WI38 (cell line): ENCODE data around the gene SELENOW.
"Not testable (repeated sequence)": the region's sequence is repeated elsewhere in the genome, so short reads cannot be mapped to it uniquely, and the experiment has no call there.

Source experiments
- H3K4me3 ChIP-seq: 2 replicates; pipeline ENCODE4 v1.5.1; 2011; ENCODE audit warnings: low read depth, mild to moderate bottlenecking, control low read depth, low read length
- TF ChIP-seq, protein P1 (sequence below): IDR thresholded peaks from 2 replicates; pipeline ENCODE4 v1.5.1; 2012; ENCODE audit warnings: low read depth, mild to moderate bottlenecking, control low read depth, low read length

Gene SELENOW

DNA sequence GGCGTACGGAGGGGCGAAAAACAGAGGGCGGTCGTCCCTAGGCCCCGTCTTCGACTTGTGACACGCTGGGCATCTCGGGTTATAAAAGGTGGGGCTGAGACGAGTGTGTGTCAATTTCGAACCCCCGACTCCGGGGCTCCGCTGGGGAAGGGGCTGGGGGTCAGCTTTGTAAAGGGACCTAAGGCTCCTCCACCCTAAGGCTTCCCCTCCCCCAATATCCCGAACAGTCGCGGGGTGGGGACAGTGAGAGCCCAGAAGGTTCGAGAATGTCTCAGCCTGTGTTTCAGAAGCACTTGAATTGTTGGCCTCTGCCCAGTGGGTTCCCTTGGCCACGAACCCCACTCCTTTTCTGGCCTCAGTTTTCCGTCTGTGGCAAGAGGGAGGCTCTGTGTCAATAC lies 450 bp downstream of the SELENOW start:
- H3K4me3 ChIP-seq, result peak overlapping the region; percentile 95
- TF ChIP-seq, protein P1, sequence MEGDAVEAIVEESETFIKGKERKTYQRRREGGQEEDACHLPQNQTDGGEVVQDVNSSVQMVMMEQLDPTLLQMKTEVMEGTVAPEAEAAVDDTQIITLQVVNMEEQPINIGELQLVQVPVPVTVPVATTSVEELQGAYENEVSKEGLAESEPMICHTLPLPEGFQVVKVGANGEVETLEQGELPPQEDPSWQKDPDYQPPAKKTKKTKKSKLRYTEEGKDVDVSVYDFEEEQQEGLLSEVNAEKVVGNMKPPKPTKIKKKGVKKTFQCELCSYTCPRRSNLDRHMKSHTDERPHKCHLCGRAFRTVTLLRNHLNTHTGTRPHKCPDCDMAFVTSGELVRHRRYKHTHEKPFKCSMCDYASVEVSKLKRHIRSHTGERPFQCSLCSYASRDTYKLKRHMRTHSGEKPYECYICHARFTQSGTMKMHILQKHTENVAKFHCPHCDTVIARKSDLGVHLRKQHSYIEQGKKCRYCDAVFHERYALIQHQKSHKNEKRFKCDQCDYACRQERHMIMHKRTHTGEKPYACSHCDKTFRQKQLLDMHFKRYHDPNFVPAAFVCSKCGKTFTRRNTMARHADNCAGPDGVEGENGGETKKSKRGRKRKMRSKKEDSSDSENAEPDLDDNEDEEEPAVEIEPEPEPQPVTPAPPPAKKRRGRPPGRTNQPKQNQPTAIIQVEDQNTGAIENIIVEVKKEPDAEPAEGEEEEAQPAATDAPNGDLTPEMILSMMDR, result no peak

DNA sequence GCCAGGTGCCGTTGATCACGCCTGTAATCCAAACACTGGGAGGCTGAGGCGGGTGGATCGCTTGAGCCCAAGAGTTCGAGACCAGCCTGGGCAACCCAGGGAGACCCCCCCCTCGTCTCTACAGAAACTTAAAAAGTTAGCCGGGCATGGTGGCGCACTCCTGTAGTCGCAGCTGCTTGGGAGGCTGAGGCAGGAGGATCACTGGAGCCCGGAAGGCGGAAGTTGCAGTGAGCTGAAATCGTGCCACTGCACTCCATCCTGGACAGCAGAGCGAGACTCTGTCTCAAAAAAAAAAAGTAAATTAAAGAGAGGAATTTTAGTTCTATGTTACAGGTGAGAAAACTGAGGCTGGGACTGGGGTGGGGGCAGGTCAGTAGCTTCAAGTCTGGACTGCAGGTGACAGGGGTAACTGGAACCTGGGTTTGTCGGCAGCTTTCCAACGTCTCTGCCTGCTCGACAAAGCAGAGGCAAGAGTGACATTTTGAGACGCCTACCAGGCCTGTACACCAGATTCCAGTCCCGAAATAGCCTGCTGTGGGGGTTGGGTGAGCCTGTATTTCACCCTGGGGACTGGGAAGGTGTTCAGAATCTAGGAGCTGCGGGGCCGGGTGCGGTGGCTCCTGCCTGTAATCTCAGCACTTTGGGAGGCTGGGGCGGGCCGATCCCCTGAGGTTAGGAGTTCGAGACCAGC lies 1.2 kb downstream of the SELENOW start:
- TF ChIP-seq, protein P1, result no peak
- peak overlapping the region; percentile 95 for H3K4me3 ChIP-seq

DNA sequence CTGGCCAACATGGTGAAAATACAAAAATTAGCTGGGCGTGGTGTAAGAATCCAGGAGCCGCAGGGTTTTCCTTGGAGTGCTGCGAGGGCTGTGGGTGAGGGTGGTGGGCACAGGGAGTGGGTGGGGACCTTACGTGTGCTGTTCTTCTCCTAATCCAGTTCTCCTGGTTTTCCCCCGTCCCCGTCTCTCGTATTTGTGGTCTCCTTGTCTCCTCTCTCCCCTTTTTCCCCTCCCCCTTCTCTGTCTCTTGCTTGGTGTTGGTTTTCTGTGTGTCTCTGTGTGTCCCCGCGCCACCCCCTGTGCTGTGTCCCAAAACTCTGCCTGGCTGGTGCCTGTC lies 1.7 kb downstream of the SELENOW start:
- TF ChIP-seq, protein P1, result no peak
- H3K4me3 ChIP-seq, result no peak overlapping the region

DNA sequence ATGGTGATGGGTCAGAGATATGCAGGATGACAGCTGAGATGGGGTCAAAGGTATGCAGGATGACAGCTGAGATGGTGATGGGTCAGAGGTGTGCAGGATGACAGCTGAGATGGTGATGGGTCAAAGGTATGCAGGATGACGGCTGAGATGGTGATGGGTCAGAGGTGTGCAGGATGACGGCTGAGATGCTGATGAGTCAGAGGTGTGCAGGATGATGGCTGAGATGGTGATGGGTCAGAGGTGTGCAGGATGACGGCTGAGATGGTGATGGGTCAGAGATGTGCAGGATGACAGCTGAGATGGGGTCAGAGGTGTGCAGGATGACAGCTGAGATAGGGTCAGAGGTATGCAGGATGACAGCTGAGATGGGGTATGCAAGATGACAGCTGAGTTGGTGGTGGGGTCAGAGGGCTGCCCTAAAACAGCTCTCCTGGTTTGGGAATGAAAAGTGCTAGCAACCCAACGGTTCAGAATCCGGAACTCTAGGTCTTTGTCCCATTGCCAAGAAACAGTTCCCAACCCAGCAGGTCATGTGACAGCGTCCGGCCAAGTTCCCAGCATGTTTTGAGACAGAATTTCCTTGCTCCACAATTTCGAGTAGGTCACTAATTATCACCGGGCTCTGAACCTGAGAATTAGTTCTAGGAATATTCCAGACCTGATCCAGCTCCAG lies 3.2 kb downstream of the SELENOW start:
- TF ChIP-seq, protein P1, result no peak
- H3K4me3 ChIP-seq, result no peak overlapping the region

DNA sequence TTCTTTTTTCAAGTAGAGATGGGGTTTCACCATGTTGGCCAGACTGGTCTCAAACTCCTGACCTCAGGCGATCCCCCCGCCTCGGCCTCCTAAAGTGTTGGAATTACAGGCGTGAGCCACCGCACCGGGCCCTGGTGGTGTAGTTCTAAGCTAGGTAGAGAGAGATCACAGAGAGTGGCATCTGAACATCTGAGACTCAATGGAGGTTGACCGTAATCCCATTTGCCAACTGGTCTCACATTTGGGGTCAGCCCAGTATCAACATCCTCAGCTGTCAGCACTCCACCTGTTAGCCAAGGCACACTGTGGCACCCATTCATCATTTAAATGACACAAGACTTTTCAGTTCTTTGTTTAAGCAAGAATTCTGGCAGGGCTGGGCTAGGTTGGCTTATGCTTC lies 8.1 kb downstream of the SELENOW start:
- H3K4me3 ChIP-seq, result no peak overlapping the region
- TF ChIP-seq, protein P1, result no peak

DNA sequence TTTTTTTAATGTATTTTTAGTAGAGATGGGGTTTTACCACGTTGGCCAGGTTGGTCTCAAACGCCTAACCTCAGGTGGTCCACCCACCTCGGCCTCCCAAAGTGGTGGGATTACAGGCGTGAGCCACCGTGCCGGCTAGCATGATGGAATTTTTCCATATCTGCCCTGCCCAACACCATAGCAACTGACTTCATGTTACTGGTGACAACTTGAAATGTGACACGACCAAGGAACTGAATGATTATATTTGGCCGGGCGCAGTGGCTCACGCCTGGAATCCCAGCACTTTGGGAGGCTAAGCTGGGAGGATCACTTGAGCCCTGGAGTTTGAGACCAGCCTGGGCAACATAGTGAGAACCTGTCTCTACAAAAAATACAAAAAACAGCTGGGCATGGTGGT lies 8.8 kb downstream of the SELENOW start:
- not testable (repeated sequence) for H3K4me3 ChIP-seq

DNA sequence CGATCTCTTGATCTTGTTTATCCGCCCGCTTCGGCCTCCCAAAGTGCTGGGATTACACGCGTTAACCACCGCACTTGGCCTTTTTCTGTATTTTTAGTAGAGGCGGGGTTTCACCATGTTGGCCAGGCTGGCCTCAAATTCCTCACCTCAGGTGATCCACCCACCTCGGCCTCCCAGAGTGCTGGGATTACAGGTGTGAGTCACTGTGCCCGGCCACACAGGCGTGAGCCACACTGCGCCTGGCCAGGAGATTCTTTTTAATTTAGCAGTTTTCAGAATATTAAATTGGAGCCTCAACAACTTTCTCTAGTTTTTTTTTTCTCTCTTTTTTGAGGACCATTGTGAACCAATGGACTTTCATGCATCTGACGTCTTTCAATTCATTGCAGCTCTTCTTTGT lies 11.3 kb downstream of the SELENOW start:
- H3K4me3 ChIP-seq, result not testable (repeated sequence)

DNA sequence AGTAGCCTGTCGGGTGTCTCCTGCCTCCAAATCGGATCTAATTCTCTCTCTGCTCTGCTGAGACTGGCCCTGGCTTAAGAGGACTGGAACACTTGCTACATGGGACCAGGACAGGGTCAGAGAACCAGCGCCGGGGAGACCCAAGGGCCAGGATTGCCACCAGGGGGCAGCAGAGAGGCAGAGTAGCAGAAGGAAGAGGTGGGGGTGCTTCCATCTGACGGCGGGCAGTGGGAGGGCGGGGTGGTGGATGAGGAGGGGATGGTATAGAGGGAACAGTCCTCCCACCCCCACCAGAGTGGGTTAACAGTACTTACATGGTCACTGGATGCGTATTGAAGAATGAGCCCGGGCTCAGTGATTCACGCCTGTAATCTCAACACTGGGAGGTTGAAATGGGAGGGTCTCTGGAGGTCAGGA lies 11.9 kb downstream of the SELENOW start:
- TF ChIP-seq, protein P1, result peak; percentile 85
- no peak overlapping the region for H3K4me3 ChIP-seq
